HepG2 (cell line): ENCODE results near the gene MBTPS1. TPM values are rescaled to one million over a fixed set of nuclear protein-coding genes. Genes with fewer than 3 reads are reported as not detected.

Experiments used
- CHD4 ChIP-seq: fragments of 200-600 bp; sonication (generic); IDR thresholded peaks from 2 replicates; pipeline ENCODE4 v1.7.0; 2017; ENCODE audit warnings: mild to moderate bottlenecking, low read length, borderline replicate concordance
- EEA1 ChIP-seq: sonication (generic); formaldehyde crosslinking; IDR thresholded peaks from 2 replicates; pipeline ENCODE4 v1.5.1; 2020; ENCODE audit warnings: mild to moderate bottlenecking, missing genetic modification reagents, borderline replicate concordance
- ELF4 ChIP-seq: sonication (generic); formaldehyde crosslinking; IDR thresholded peaks from 2 replicates; pipeline ENCODE4 v1.5.0; 2020; ENCODE audit warnings: missing genetic modification reagents, mild to moderate bottlenecking, moderate library complexity, borderline replicate concordance
- PHF8 ChIP-seq: sonication (generic); formaldehyde crosslinking; IDR thresholded peaks from 2 replicates; pipeline ENCODE4 v1.5.0; 2020; ENCODE audit warnings: missing genetic modification reagents
- PRPF4 ChIP-seq: fragments of 200-400 bp; formaldehyde crosslinking; IDR thresholded peaks from 2 replicates; pipeline ENCODE4 v1.6.1; 2016; ENCODE audit warnings: low read length, low read depth; ENCODE audit not compliant: poor library complexity, severe bottlenecking
- SRSF9 ChIP-seq: fragments of 200-400 bp; formaldehyde crosslinking; IDR thresholded peaks from 2 replicates; pipeline ENCODE4 v1.6.1; 2018; ENCODE audit warnings: borderline replicate concordance, mild to moderate bottlenecking, low read depth, low read length; ENCODE audit not compliant: insufficient read depth, poor library complexity, severe bottlenecking
- ZFP1 ChIP-seq: IDR thresholded peaks from 2 replicates; pipeline ENCODE4 v1.6.1; 2016
- ZFP36L1 ChIP-seq: sonication (generic); formaldehyde crosslinking; IDR thresholded peaks from 2 replicates; pipeline ENCODE4 v1.8.0; 2022; ENCODE audit warnings: mild to moderate bottlenecking, missing genetic modification reagents, moderate library complexity
- ZKSCAN5 ChIP-seq: sonication (generic); formaldehyde crosslinking; IDR thresholded peaks from 2 replicates; pipeline ENCODE4 v1.5.1; 2020; ENCODE audit warnings: mild to moderate bottlenecking, missing genetic modification reagents
- ZKSCAN8 ChIP-seq: IDR thresholded peaks from 2 replicates; pipeline ENCODE4 v1.6.1; 2016; ENCODE audit warnings: borderline replicate concordance, missing genetic modification reagents, missing compliant biosample characterization
- ZNF333 ChIP-seq: sonication (generic); formaldehyde crosslinking; IDR thresholded peaks from 2 replicates; pipeline ENCODE4 v1.4.0; 2020; ENCODE audit warnings: mild to moderate bottlenecking, missing genetic modification reagents, borderline replicate concordance
- ZNF354B ChIP-seq: sonication (generic); formaldehyde crosslinking; IDR thresholded peaks from 2 replicates; pipeline ENCODE4 v1.8.0; 2022; ENCODE audit warnings: mild to moderate bottlenecking, missing genetic modification reagents
- ZNF383 ChIP-seq: sonication (generic); formaldehyde crosslinking; IDR thresholded peaks from 2 replicates; pipeline ENCODE4 v1.4.0; 2020; ENCODE audit warnings: missing genetic modification reagents, mild to moderate bottlenecking, borderline replicate concordance
- ZNF75D ChIP-seq: sonication (generic); formaldehyde crosslinking; IDR thresholded peaks from 2 replicates; pipeline ENCODE4 v1.8.1; 2023; ENCODE audit warnings: missing genetic modification reagents, mild to moderate bottlenecking, borderline replicate concordance
- ZSCAN29 ChIP-seq: sonication (generic); formaldehyde crosslinking; conservative IDR thresholded peaks from 2 replicates; pipeline ENCODE4 v1.4.0; 2020; ENCODE audit warnings: mild to moderate bottlenecking, missing genetic modification reagents
- polyA plus RNA-seq, 8 experiments: library from polyadenylated mRNA; depleted of rRNA in 3 of 8; stranded (reverse) in 7 of 8; unstranded in 1 of 8; fragments of >200 nt; fragmentation: Illumina TruSeq in 4 of 8; extraction: Trizol in 4 of 8; gene quantifications; 2 replicates each; pipeline versions ENCODE4 v1.2.1 to v1.2.3, GENCODE V29; 2011 to 2016; ENCODE audit warnings: low read depth in 4 of 8, missing spikeins in 1 of 8, mixed read lengths in 1 of 8; ENCODE audit not compliant: insufficient read depth in 1 of 8
- total RNA-seq, 5 experiments: library from RNA; depleted of rRNA; stranded (reverse); fragments of >200 nt; fragmentation: Illumina TruSeq; extraction: Trizol; gene quantifications; 2 replicates each; pipeline ENCODE4 v1.2.3, GENCODE V29; 2016; ENCODE audit warnings: low read depth in 1 of 5
- TF ChIP-seq, protein P1 (sequence below): sonication (generic); formaldehyde crosslinking; IDR thresholded peaks from 2 replicates; pipeline ENCODE4 v1.5.0; 2020; ENCODE audit warnings: missing genetic modification reagents
- TF ChIP-seq, protein P2 (sequence below): sonication (generic); formaldehyde crosslinking; IDR thresholded peaks from 2 replicates; pipeline ENCODE4 v1.4.0; 2020; ENCODE audit warnings: missing genetic modification reagents
- TF ChIP-seq, protein P3 (sequence below): sonication (generic); formaldehyde crosslinking; IDR thresholded peaks from 2 replicates; pipeline ENCODE4 v1.5.1; 2020; ENCODE audit warnings: missing genetic modification reagents, mild to moderate bottlenecking, borderline replicate concordance
- TF ChIP-seq, protein P4 (sequence below): sonication (generic); formaldehyde crosslinking; IDR thresholded peaks from 2 replicates; pipeline ENCODE4 v1.8.1; 2023; ENCODE audit warnings: mild to moderate bottlenecking, missing genetic modification reagents
- TF ChIP-seq, protein P5 (sequence below): IDR thresholded peaks from 2 replicates; pipeline ENCODE4 v1.6.1; 2012; ENCODE audit warnings: low read depth, low read length, improper control_type of control experiment
- TF ChIP-seq, protein P6 (sequence below): sonication (generic); formaldehyde crosslinking; IDR thresholded peaks from 2 replicates; pipeline ENCODE4 v1.8.0; 2022; ENCODE audit warnings: missing genetic modification reagents, low read depth, mild to moderate bottlenecking, borderline replicate concordance

The MBTPS1 gene
- total and polyA plus RNA-seq, 2 of the 13 experiments (the other 11 are each of a cell fraction or from before 2014, with no cell fraction given): 56.7 to 91.3 TPM

DNA sequence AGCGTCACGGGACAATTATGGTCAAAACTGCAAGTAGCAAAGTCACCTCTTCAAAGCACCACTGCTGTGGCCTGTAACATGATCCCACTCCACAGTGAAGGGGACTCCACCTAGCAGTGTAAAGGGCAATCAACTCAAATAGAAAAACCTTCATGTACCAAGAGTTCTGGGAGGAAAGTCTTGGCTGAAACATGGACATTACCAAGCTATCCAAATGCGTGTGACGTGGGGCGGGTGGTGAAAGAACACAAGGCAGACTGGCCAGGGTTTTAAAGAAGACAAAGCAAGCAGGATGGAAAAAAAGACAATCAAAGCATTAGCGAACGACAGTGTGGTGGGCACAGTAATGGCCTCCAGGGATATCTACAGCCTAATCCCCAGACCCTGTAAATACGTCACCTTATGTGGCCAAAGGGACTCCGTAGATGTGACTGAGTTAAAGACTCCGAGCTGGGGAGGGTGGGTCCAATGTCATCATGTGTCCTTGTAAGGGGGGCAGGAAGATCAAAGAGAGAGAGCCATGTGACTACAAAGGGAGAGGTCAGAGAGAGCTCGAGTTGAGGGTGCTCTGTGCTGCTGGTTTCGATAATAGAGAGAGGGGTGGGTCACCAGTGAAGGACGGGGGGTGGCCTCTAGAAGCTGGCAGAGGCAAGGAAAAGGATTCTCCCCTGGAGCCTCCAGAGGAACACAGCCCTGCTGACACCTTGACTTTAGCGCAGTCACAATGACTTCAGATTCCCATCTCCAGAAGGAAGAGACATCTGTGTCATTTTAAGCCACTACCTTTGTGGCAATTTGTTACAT is 22.3 kb upstream of the MBTPS1 start (continued):
- TF ChIP-seq, protein P1, sequence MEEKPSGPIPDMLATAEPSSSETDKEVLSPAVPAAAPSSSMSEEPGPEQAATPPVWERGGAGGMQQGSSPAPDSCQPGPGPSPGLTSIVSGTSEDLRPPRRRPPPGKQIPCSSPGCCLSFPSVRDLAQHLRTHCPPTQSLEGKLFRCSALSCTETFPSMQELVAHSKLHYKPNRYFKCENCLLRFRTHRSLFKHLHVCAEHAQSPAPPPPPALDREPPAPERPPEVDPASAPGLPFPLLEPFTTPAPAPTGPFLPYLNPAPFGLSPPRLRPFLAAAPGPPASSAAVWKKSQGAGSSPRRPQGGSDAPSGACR (CRISPR knock-in tag): peak; percentile 70; the same call in 1 of the 2 replicates
- TF ChIP-seq, protein P2, sequence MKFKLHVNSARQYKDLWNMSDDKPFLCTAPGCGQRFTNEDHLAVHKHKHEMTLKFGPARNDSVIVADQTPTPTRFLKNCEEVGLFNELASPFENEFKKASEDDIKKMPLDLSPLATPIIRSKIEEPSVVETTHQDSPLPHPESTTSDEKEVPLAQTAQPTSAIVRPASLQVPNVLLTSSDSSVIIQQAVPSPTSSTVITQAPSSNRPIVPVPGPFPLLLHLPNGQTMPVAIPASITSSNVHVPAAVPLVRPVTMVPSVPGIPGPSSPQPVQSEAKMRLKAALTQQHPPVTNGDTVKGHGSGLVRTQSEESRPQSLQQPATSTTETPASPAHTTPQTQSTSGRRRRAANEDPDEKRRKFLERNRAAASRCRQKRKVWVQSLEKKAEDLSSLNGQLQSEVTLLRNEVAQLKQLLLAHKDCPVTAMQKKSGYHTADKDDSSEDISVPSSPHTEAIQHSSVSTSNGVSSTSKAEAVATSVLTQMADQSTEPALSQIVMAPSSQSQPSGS (CRISPR knock-in tag): peak; percentile 86
- TF ChIP-seq, protein P3, sequence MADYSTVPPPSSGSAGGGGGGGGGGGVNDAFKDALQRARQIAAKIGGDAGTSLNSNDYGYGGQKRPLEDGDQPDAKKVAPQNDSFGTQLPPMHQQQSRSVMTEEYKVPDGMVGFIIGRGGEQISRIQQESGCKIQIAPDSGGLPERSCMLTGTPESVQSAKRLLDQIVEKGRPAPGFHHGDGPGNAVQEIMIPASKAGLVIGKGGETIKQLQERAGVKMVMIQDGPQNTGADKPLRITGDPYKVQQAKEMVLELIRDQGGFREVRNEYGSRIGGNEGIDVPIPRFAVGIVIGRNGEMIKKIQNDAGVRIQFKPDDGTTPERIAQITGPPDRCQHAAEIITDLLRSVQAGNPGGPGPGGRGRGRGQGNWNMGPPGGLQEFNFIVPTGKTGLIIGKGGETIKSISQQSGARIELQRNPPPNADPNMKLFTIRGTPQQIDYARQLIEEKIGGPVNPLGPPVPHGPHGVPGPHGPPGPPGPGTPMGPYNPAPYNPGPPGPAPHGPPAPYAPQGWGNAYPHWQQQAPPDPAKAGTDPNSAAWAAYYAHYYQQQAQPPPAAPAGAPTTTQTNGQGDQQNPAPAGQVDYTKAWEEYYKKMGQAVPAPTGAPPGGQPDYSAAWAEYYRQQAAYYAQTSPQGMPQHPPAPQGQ (CRISPR knock-in tag): no peak
- TF ChIP-seq, protein P4, sequence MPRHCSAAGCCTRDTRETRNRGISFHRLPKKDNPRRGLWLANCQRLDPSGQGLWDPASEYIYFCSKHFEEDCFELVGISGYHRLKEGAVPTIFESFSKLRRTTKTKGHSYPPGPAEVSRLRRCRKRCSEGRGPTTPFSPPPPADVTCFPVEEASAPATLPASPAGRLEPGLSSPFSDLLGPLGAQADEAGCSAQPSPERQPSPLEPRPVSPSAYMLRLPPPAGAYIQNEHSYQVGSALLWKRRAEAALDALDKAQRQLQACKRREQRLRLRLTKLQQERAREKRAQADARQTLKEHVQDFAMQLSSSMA: no peak
- TF ChIP-seq EEA1 (no peak), ZKSCAN8 (CRISPR knock-in tag) (0 out of 2 replicates have a peak, but pooled peaks have one; percentile 10), PRPF4 (no peak), ZNF383 (CRISPR knock-in tag) (no peak; the same call in 1 of the 2 replicates), ZFP36L1 (peak; percentile 72), ZFP1 (CRISPR knock-in tag) (peak; percentile 10; the same call in 1 of the 2 replicates), ZKSCAN5 (no peak), PHF8 (no peak), ZSCAN29 (no peak), CHD4 (no peak), ZNF75D (CRISPR knock-in tag) (no peak), ELF4 (no peak; the same call in 1 of the 2 replicates), SRSF9 (no peak), ZNF354B (CRISPR knock-in tag) (no peak), ZNF333 (no peak)
- TF ChIP-seq, protein P5, sequence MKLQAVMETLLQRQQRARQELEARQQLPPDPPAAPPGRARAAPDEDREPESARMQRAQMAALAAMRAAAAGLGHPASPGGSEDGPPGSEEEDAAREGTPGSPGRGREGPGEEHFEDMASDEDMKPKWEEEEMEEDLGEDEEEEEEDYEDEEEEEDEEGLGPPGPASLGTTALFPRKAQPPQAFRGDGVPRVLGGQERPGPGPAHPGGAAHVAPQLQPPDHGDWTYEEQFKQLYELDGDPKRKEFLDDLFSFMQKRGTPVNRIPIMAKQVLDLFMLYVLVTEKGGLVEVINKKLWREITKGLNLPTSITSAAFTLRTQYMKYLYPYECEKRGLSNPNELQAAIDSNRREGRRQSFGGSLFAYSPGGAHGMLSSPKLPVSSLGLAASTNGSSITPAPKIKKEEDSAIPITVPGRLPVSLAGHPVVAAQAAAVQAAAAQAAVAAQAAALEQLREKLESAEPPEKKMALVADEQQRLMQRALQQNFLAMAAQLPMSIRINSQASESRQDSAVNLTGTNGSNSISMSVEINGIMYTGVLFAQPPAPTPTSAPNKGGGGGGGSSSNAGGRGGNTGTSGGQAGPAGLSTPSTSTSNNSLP: no peak
- TF ChIP-seq, protein P6, sequence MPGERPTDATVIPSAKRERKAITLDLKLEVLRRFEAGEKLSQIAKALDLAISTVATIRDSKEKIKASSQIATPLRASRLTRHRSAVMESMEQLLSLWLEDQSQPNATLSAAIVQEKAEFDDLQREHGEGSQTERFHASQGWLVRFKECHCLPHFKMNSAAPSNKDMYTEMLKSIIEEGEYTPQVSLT (CRISPR knock-in tag): no peak
